Psoas muscle (tissue), 8 donors: ENCODE data around the gene MTRF1L. TPM values are rescaled to one million over a fixed set of nuclear protein-coding genes. Genes with fewer than 3 reads are reported as not detected.
A peak's percentile ranks its signal among the peaks of the same experiment; 100 is the strongest.

Experiments
- ATAC-seq, 4 donors: fragments of 200-7000 bp; cut with Tn5 transposase; one replicate each; pipeline ENCODE4 v1.9.1; 2020; ENCODE audit warnings: moderate library complexity in 3 of 4, mild to moderate bottlenecking in 2 of 4
- DNase-seq, 2 donors: peaks; one replicate each; pipeline ENCODE4 v3.0.0-alpha.2; 2020
- H3K27ac ChIP-seq: fragments of 200-600 bp; one replicate; pipeline ENCODE4 v1.8.0; 2022
- H3K27me3 ChIP-seq, 3 donors: fragments of 200-600 bp in 1 of 3; one replicate each; pipeline versions ENCODE4 v1.6.1 to v1.8.0; 2013 to 2022; ENCODE audit warnings: low read length in 2 of 3, mild to moderate bottlenecking in 2 of 3, moderate library complexity in 1 of 3; ENCODE audit not compliant: insufficient read depth in 3 of 3
- H3K36me3 ChIP-seq, 2 donors: fragments of 200-600 bp in 1 of 2; one replicate each; pipeline versions ENCODE4 v1.6.1 to v1.8.0; 2013 to 2022; ENCODE audit warnings: low read depth in 1 of 2, mild to moderate bottlenecking in 1 of 2, moderate library complexity in 1 of 2; ENCODE audit not compliant: insufficient read depth in 1 of 2
- H3K4me1 ChIP-seq: fragments of 200-600 bp; one replicate; pipeline ENCODE4 v1.8.0; 2022
- H3K4me3 ChIP-seq: fragments of 200-600 bp; one replicate; pipeline ENCODE4 v1.8.0; 2022; ENCODE audit warnings: mild to moderate bottlenecking
- H3K9me3 ChIP-seq: fragments of 200-600 bp; one replicate; pipeline ENCODE4 v1.8.0; 2022
- CTCF ChIP-seq: fragments of 200-600 bp; IDR thresholded peaks from one replicate; pipeline ENCODE4 v1.8.0; 2022; ENCODE audit warnings: antibody characterized with exemption
- WGBS, 3 donors: extraction: QIAGEN DNeasy Blood & Tissue Kit; methylation state at CpG; one replicate each; pipeline versions ENCODE4 v1.1.6 to v1.1.7; 2013; 5-methylcytosine and 5-hydroxymethylcytosine counted together
- intact Hi-C, 2 donors: fragments of 100-400 bp; cut with DNase I; formaldehyde crosslinking; loops; one replicate each; pipeline versions ENCODE4 v1.11.0 to v1.14.2; 2022
- polyA plus RNA-seq, 3 donors: library from polyadenylated mRNA; stranded (reverse); fragments of 200-250 nt; gene quantifications; one replicate each; pipeline ENCODE4 v1.2.3, GENCODE V29; 2013
- total RNA-seq, 4 donors: library from RNA; stranded (reverse); fragmentation: NEBNext Ultra II Directional in 2 of 4; extraction: Animal tissue kit (Norgen Biotek cat#: 25700) in 2 of 4; gene quantifications; one replicate each; pipeline versions ENCODE4 v1.2.1 to v1.2.4, GENCODE V29; 2021 to 2023
- donor health status: healthy with polysubstance abuse.
- donor health status: DM: no; HTN: no; CAD: no; lungs with moderate emphysema.
- donor health status: Bipolar disorder and iron deficiency.
- donor health status: healthy.
- donor health status: DM: yes; HTN: yes; CAD: no.
- donor health status: DM: no; HTN: no; CAD: no.
- donor health status: DM: no; HTN: no; CAD: no.
- donor health status: DM: yes; HTN: yes; CAD: no.

MTRF1L gene
- total and polyA plus RNA-seq, 7 donors, result 20.3 to 55.9 (median 28.9) TPM

- Histone ChIP-seq H3K4me3 (no peak overlapping the region), H3K27ac (no peak overlapping the region), H3K4me1 (no peaks in the 10 kb centered on the region), H3K9me3 (no peaks in the 10 kb centered on the region), H3K27me3 (no peaks in the 10 kb centered on the region), H3K36me3 (no peaks in the 10 kb centered on the region)
- no peak for DNase-seq
- ATAC-seq, result no peak
- 73 to 85% (median 80%) methylated on average over 4 of the region's 4 CpGs for WGBS, 3 donors
- TF ChIP-seq CTCF, result no peak
- intact Hi-C loops, result loop anchor here in 1 of 2 donors (5.0 kb wide), 1 partner anchor 165 kb away; no protein-coding TSS in a partner anchor
These were observed 25.0 kb upstream of the MTRF1L start for GRCh38 chr6:153027480-153027879.

GRCh38 chr6:153024709-153025017 is 22.2 kb upstream of the MTRF1L start:
- no peak for ATAC-seq
- no peak for TF ChIP-seq CTCF
- no peak overlapping the region for H3K4me3 ChIP-seq
- H3K27me3 ChIP-seq, result no peaks in the 10 kb centered on the region
- H3K9me3 ChIP-seq, result no peaks in the 10 kb centered on the region
- no peak overlapping the region for H3K27ac ChIP-seq
- 7 to 11% (median 9%) methylated on average over 1 of the region's 1 CpG for WGBS, 3 donors
- H3K36me3 ChIP-seq, result no peaks in the 10 kb centered on the region
- DNase-seq, result no peak
- intact Hi-C loops, result loop anchor here (1.0 to 5.0 kb wide), 2 partner anchors 160 to 162 kb away; no protein-coding TSS in a partner anchor
- no peaks in the 10 kb centered on the region for H3K4me1 ChIP-seq

GRCh38 chr6:153023977-153024708 is 21.6 kb upstream of the MTRF1L start:
- H3K27ac ChIP-seq, result no peak overlapping the region
- WGBS, 3 donors, result 43 to 46% (median 45%) methylated on average over 6 of the region's 6 CpGs
- no peaks in the 10 kb centered on the region for H3K4me1 ChIP-seq
- peak; percentile 80 for TF ChIP-seq CTCF
- H3K4me3 ChIP-seq, result no peak overlapping the region
- no peak for DNase-seq
- intact Hi-C loops, result loop anchor here in 1 of 2 donors (1.0 kb wide), 1 partner anchor 160 kb away; no protein-coding TSS in a partner anchor
- no peaks in the 10 kb centered on the region for H3K9me3 ChIP-seq
- no peaks in the 10 kb centered on the region for H3K27me3 ChIP-seq
- peak; percentile 64 to 91 (median 76) for ATAC-seq
- no peaks in the 10 kb centered on the region for H3K36me3 ChIP-seq

- Histone ChIP-seq H3K27me3 (no peaks in the 10 kb centered on the region), H3K27ac (no peak overlapping the region), H3K4me3 (no peak overlapping the region), H3K36me3 (no peaks in the 10 kb centered on the region), H3K9me3 (no peaks in the 10 kb centered on the region), H3K4me1 (no peaks in the 10 kb centered on the region)
- no peak for TF ChIP-seq CTCF
- DNase-seq (no peak), ATAC-seq (no peak)
- intact Hi-C loops, result no loop called here
- 93 to 94% (median 94%) methylated on average over 3 of the region's 3 CpGs for WGBS, 3 donors
These were observed 15.8 kb upstream of the MTRF1L start for GRCh38 chr6:153018355-153018754.

- no peak for DNase-seq
- ATAC-seq, result no peak
- H3K27me3 ChIP-seq, result no peaks in the 10 kb centered on the region
- intact Hi-C loops, result no loop called here
- no peaks in the 10 kb centered on the region for H3K9me3 ChIP-seq
- 88 to 90% (median 89%) methylated on average over 3 of the region's 3 CpGs for WGBS, 3 donors
- TF ChIP-seq CTCF, result no peak
- no peak overlapping the region for H3K27ac ChIP-seq
- H3K4me1 ChIP-seq, result no peaks in the 10 kb centered on the region
- H3K36me3 ChIP-seq, result no peaks in the 10 kb centered on the region
- H3K4me3 ChIP-seq, result no peak overlapping the region
These were observed 14.3 kb upstream of the MTRF1L start for GRCh38 chr6:153016846-153017245.
